GM19395 (cell line): ENCODE results near the gene ZNF862.

ENCODE experiments used
- ATAC-seq: cut with Tn5 transposase; IDR thresholded peaks from one replicate; pipeline ENCODE4 v1.9.1; 2021; ENCODE audit warnings: mild to moderate bottlenecking, moderate library complexity; ENCODE audit not compliant: unreplicated experiment

The ZNF862 gene

DNA sequence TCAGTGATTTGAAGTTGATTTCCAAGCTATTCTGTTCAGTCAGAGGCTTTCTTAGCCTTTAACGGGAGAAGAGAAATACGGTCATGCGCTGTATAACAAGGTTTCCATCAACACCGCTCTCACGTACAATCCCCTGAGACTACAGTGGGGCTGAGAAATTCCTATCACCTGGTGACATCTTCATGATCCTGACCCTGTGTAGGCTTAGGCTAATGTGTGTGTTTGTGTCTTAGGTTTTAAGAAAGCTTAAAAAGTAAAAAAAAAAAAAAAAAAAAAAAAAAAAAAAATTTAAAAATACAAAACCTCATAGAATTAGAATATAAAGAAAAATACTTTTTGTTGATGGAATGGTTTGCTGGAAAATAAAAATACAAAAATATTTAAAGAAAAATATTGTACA is 1.8 kb downstream of the ZNF862 start:
- no peak for ATAC-seq

- ATAC-seq: no peak
Observed at GRCh38 chr7:149843566-149843965, 5.4 kb downstream of the ZNF862 start.

DNA sequence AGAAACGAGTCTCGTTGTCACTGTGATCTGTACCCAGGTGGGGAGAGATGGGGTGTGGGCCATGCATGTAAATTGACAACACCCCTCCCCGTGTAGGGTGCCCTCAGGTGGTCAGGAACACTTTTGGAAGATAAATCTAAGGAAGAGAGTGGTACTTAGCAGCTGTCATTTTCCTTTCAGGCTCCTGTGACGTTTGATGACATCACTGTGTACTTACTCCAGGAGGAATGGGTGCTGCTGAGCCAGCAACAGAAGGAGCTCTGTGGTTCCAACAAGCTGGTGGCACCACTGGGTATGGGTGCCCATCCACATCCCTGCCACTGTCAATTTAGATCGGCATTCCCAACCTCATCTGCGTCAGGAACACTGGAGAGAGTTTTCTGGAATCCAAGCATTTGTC is 6.3 kb downstream of the ZNF862 start:
- no peak for ATAC-seq

DNA sequence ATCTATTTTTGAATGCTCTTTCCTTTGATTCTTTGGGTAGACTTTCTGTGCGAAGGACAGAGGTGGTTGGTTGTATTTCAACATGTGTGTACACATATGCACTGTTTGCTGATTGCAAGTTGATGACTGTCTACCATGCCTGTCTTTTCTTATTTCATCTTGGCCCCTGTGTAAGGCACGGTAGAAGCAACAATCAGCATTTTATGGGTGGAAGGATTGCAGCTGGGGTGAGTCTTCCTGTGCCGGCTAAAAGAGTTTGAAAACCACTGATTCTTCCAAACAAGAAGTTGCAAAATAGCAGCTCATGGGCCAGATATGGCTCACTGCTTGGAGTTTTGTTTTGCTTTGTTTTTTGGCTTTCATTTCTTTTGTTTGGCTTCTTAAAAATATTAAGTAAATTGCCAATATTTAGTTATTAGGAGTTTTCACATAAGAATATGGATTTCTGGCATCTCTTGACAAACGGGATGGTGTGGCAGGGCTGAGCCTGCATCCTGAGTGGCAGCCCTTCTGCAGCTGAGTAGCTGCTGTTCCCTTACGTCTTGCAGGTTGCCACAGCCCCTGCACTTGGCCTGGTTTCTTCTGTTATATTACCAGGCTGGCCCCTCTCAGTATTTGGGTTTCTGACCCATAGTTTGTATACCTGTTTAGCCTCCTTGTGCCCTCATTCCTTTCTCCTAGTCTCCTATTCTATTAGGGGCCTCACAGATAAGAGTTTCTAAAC is 7.2 kb downstream of the ZNF862 start:
- ATAC-seq: no peak

DNA sequence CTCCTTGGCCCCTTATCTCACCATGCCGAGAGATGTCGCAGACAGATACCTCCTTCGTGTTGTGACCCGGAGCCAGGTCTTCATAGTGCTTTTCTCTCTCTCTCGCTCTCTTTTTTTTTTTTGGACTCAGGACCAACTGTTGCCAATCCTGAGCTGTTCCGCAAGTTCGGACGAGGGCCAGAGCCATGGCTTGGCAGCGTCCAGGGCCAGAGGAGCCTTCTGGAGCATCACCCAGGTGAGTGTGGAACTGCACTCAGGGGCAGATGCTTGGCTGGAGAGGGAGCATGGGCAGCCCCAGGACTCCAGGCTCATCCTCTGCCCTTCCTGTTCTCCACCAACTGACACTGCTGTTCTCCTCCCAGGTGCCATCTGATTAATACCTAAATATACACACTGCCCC is 7.8 kb downstream of the ZNF862 start:
- no peak for ATAC-seq

DNA sequence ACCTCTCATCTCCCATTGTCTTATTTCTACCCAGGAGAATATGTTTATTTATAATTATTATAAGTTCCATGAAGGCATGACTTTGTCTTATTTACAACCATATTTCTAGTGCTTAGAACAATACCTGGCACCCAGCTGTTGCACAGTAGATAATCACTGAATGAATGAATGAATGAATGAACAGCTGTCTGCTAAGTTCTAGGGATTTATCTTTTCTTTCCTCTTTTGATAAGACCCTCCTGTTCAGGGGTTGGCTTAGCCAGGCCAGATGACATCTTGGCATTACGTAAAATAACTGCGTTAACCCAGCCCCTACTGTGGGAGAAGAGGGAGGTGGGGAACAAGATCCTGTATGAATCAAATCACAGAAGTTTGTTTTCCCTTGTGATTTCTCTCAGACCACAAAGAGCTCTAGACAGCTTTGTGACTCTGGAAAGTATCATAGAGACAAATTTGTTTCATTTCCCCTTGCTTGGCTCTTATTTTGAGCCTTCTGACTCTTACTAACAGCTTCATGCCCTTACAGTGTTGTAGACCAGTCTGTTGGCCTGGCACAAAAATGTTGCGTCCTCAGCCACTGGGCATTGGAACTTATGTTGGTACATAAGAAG is 8.4 kb downstream of the ZNF862 start:
- peak; percentile 82 for ATAC-seq

- ATAC-seq: no peak
Observed at GRCh38 chr7:149849174-149849573, 11.0 kb downstream of the ZNF862 start.

DNA sequence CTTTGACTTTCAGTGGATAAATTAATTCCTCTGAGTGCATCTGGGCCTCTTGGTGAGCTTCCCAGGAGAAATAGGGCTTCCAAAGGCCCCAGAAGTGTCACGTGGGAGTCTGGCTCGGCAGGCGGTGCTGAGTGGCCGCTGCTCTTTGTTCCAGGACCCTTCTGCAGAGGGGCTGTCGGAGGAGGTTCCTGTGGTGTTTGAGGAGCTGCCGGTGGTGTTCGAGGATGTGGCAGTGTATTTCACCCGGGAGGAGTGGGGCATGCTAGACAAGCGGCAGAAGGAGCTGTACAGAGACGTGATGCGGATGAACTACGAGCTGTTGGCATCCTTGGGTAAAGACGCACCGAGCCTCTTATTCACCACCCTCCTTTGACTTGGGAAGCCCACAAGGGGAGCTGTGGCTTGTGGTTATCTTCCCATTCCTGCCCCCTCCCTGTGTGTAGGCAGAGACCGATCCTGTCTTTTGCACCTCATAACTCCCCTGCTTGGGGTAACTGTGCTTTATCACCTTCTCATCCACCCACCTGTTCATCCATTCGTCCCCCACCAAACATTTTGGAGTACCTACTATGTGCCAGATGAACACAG is 11.9 kb downstream of the ZNF862 start:
- no peak for ATAC-seq

DNA sequence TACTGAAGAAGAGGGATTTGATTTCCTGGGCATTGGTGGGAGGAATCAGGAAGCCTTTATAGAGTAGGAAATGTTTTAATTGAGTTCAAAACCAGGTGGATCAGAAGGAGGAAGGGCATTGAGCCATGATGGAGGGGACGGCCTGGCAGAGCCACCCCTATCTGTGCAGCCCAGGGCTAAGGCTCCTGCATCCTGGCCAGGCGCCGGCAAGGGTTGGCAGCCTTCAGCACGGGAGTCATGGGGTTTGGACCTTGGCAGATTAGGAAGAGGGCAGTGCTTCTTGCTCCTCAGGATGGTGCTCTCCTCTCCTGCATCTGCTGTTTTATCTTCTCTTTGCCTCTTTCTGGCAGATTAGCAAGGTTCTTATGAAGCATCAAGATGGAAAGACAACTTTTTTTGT is 12.5 kb downstream of the ZNF862 start:
- ATAC-seq: no peak

GRCh38 chr7:149851449-149851848 is 13.3 kb downstream of the ZNF862 start:
- no peak for ATAC-seq

DNA sequence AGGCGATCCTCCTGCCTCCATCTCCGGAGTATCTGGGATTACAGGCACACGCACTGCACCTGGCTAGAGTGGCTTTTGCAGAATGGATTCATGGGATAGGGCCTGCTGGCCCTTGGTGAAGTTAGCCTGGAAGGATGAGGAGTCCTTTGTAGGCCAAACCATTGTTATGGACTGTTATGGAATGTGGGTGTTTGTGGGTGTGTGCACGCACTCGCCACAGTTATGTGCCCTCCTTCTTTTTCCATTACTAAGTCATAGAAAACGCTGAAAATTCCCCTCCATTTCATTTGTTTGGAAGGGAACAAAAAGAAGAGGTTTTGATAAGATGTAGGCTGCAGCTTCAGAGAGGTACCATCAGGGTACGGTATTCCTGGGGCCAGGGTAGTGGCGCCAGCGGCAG is 15.0 kb downstream of the ZNF862 start:
- ATAC-seq: no peak

DNA sequence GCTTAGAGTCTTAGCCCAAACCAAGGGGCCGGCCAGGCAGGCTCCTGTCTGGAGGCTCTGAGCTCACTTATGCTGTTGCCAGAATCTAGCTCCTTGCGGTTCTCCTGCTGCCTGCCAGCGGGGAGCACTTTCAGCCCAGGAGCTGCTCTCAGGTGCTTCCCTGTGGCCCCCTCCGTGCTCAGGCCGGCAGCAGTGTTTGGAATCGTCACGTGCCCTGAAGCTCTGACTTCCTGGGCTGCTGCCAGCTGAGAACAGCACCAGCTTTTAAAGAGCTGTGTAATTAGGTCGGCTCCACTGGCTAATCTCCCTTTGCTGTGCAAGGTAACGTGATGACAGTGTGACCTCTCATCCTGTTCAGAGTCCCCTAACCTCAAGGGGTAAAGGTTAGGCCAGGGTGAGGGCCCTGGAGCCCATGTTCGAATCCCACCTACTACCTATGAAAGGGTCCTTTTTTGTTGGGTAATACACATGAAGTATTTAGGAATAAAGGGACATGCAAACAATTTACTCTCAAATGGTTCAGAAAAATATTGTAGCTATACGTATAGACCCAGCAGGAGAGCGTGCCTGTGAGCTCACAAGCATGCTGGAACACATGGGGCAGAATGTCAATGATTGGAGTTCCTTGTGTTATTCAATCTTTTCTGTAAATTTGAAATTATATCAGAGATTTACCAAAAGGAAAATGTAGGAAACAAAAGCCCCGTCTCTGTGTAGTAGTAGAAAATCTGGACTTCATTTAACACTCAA is 16.6 kb downstream of the ZNF862 start:
- ATAC-seq: no peak

DNA sequence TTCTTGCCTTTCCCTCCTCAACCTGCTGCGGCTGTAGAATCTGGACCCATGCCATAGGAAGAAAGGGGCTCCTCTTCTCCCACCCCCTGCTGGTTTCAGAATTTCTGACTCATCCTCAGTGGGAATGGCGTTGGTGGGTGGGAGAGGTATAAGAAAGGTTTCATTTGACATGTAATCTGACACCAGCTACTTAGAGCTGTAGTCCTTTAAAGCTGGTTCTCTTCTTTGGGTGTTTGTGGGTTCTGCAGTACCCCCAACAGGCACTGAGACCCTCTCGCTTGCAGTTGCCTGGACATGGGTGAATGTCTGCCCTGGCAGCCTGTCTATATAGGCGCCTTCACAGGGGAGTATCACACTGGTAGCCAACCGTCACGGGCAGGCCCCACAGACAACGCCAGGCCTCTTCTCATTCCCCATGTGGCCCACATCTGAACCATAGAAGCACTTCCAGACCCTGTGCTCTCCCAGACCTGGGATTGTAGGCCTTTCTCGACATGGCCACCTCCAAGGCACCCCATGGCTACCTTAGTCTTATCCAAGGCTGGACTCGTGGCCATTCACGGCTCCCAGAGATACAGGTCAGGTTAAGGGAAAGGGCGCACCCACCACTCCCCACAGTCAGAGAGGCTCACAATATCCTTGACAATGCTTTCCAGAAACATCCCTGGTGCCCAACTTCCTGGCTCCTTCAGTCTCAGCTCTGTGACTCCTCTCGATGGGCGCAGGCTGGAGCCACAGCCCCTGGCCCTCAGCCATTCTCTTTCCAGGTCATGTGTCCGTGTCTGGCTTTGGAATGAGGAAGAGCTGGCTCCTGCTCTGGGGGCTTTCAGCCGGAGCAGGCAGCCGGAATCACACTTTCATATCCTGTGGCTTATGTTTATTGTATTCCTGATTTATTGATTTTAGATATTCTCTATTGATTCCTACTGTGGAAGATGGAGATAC is 17.5 kb downstream of the ZNF862 start:
- no peak for ATAC-seq

DNA sequence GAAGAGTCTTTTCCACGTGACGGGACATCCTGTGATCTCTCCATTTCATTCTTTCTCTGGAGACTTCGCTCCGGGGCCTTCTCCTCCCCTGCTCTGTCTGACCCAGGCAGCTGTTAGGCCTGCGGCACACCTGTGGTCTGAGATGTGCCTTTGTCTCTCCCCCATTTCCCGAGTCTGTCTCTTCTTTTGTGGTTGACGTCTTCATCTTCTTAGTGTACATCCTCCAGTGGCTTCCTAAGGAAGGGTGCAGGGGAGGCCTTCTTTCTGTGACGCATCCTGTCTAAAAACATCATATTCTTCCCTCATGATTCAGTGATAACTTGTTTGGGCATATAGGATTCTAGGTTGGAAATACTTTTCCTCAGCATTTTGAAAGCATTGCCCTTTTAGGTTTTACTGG is 18.4 kb downstream of the ZNF862 start:
- no peak for ATAC-seq

DNA sequence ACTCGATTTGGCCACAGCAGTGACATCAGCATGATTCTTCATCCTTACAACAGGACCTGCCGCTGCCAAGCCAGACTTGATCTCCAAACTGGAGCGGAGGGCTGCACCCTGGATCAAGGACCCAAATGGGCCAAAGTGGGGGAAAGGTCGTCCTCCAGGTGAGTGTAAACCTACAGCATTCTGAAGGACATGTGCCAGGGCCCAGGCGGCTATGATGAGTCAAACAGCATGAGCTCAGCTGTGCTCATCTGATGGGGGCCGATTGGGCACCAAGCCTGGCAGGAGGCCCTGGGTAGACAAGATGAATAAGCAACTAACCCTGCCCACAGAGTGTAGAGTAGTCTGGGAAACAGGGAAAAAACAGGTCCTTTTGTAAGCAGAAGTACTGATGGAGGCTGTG is 21.2 kb downstream of the ZNF862 start:
- ATAC-seq: no peak

DNA sequence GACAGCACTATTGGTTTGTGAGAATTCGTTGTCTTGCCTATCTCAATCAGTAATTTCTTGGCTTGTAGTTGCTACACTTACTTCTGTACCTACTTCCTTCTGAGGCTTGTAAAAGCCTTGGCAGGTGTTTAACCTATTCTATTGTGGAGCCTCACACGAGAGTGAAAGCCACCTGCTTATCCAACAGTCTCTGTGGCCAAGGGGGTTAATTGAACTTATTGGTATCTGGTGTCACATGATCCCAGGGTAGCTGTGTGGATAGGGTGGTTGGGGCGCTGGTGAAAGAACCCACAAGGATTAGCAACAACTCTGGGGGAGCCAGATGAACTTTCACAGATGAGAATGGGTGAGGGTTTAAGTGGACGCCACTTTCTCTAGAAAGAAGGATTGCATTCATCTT is 21.7 kb downstream of the ZNF862 start:
- no peak for ATAC-seq

DNA sequence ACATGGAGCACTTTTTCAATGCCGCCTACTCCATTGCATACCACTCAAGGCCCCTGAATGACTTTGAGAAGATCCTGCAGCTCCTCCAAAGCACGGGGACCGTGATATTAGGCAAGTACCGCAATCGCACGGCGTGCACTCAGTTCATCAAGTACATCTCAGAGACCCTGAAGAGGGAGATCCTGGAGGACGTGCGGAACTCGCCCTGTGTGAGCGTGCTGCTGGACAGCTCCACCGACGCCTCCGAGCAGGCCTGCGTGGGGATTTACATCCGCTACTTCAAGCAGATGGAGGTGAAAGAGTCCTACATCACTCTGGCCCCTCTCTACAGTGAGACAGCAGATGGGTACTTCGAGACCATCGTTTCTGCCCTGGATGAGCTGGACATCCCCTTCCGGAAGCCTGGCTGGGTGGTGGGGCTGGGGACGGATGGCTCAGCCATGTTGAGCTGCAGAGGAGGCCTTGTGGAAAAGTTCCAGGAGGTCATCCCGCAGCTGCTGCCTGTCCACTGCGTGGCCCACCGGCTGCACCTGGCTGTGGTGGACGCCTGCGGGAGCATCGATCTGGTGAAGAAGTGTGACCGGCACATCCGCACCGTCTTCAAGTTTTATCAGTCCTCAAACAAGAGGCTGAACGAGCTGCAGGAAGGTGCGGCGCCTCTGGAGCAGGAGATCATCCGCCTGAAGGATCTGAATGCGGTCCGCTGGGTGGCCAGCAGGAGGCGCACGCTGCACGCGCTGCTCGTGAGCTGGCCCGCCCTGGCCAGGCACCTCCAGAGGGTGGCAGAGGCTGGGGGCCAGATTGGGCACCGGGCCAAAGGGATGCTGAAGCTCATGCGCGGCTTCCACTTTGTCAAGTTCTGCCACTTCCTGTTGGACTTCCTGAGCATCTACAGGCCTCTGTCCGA is 22.9 kb downstream of the ZNF862 start:
- ATAC-seq: no peak

DNA sequence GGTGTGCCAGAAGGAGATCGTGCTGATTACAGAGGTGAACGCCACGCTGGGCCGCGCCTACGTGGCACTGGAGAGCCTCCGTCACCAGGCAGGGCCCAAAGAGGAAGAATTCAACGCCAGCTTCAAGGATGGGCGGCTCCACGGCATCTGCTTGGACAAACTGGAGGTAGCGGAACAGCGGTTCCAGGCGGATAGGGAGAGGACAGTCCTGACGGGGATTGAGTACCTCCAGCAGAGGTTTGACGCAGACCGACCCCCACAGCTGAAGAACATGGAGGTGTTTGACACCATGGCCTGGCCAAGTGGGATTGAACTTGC is 23.5 kb downstream of the ZNF862 start:
- no peak for ATAC-seq

DNA sequence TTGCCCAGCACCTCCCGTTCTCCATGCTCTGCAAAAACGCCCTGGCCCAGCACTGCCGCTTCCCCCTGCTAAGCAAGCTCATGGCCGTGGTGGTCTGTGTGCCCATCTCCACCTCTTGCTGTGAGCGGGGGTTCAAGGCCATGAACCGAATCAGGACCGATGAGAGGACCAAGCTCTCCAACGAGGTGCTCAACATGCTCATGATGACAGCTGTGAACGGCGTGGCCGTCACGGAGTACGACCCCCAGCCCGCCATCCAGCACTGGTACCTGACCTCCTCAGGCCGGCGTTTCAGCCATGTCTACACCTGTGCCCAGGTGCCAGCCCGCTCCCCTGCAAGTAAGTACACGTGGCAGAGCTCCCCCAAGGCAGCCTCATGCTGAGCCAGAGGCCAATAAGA is 24.0 kb downstream of the ZNF862 start:
- ATAC-seq: no peak

GRCh38 chr7:149863500-149863899 is 25.3 kb downstream of the ZNF862 start:
- no peak for ATAC-seq
